ENCODE data around the gene TBC1D9B. TPM values are rescaled to one million over a fixed set of nuclear protein-coding genes. Genes with fewer than 3 reads are reported as not detected.
"Not testable (repeated sequence)": the region's sequence is repeated elsewhere in the genome, so short reads cannot be mapped to it uniquely, and the experiment has no call there.

TBC1D9B gene
- polyA plus RNA-seq, 2 donors = 44.8 to 69.5 TPM

DNA sequence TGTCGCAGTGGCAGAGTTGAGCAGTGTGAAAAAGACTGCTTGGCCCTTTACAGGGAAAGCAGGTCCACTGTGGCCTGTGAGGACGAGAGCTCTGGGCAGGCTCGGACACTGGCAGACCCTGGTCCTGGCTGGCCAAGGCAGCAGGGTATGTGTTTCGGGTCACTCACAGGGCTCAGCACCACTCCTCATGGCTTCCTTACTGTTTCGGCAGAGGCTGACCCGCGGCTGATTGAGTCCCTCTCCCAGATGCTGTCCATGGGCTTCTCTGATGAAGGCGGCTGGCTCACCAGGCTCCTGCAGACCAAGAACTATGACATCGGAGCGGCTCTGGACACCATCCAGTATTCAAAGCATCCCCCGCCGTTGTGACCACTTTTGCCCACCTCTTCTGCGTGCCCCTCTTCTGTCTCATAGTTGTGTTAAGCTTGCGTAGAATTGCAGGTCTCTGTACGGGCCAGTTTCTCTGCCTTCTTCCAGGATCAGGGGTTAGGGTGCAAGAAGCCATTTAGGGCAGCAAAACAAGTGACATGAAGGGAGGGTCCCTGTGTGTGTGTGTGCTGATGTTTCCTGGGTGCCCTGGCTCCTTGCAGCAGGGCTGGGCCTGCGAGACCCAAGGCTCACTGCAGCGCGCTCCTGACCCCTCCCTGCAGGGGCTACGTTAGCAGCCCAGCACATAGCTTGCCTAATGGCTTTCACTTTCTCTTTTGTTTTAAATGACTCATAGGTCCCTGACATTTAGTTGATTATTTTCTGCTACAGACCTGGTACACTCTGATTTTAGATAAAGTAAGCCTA, 71.3 kb downstream of the TBC1D9B start:
- Histone ChIP-seq H3K9me3 (ENCODE audit: control insufficient read depth in 2 of 2, insufficient read depth in 1 of 2, low read depth in 1 of 2, low read length in 1 of 2) (no peaks in the 10 kb centered on the region), H3K4me1 (ENCODE audit: control insufficient read depth in 2 of 2, insufficient read depth in 2 of 2, low read length in 1 of 2) (peaks cover 0 to 6% of the 10 kb centered on the region in 2 donors), H3K27me3 (ENCODE audit: control insufficient read depth in 1 of 2, insufficient read depth in 2 of 2, low read length in 2 of 2) (no peaks in the 10 kb centered on the region), H3K36me3 (ENCODE audit: control insufficient read depth in 2 of 2, insufficient read depth in 2 of 2, low read length in 1 of 2) (peaks cover 35 to 50% of the 10 kb centered on the region in 2 donors), H3K4me3 (ENCODE audit: low read depth in 1 of 2, low read length in 2 of 2) (no peak overlapping the region), H3K27ac (ENCODE audit: low read depth in 2 of 2, low read length in 1 of 2) (peak overlapping the region; percentile 30 to 45)
- 79 to 82% methylated on average over 19 of the region's 19 CpGs for WGBS, 2 donors

DNA sequence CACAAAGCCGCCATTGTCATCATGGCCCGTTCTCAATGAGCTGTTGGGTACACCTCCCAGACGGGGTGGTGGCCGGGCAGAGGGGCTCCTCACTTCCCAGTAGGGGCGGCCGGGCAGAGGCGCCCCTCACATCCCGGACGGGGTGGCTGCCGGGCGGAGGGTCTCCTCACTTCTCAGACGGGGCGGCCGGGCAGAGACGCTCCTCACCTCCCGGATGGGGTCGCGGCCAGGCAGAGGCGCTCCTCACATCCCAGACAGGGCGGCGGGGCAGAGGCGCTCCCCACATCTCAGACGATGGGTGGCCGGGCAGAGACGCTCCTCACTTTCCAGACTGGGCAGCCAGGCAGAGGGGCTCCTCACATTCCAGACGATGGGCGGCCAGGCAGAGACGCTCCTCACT, 72.8 kb downstream of the TBC1D9B start:
- H3K4me1 ChIP-seq (ENCODE audit: control insufficient read depth in 2 of 2, insufficient read depth in 2 of 2, low read length in 1 of 2); H3K4me3 ChIP-seq (ENCODE audit: low read depth in 1 of 2, low read length in 2 of 2); H3K27me3 ChIP-seq (ENCODE audit: control insufficient read depth in 1 of 2, insufficient read depth in 2 of 2, low read length in 2 of 2); H3K27ac ChIP-seq (ENCODE audit: low read depth in 2 of 2, low read length in 1 of 2); H3K9me3 ChIP-seq (ENCODE audit: control insufficient read depth in 2 of 2, insufficient read depth in 1 of 2, low read depth in 1 of 2, low read length in 1 of 2): not testable (repeated sequence)
- H3K36me3 ChIP-seq (ENCODE audit: control insufficient read depth in 2 of 2, insufficient read depth in 2 of 2, low read length in 1 of 2) = peaks cover 35 to 50% of the 10 kb centered on the region in 2 donors
- WGBS, 2 donors = 88 to 92% methylated on average over 17 to 25 of the region's 28 CpGs

DNA sequence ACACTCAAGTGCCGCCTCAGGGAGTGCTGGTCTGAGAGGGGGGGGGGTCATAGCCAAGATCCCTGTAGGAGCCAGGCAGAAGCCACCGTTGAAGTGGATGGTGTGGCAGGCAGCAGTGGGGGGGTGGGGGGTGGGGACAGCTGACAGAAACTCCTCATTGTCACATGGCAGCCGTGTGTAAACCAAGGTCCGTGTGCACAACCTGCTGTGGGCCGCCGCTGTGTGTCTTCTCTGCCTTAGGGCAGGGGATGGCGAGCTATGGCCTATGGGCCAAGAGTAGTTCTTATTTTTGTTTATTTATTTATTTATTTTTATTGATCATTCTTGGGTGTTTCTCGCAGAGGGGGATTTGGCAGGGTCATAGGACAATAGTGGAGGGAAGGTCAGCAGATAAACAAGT, 73.6 kb downstream of the TBC1D9B start:
- Histone ChIP-seq H3K27ac (ENCODE audit: low read depth in 2 of 2, low read length in 1 of 2) (no peak overlapping the region), H3K9me3 (ENCODE audit: control insufficient read depth in 2 of 2, insufficient read depth in 1 of 2, low read depth in 1 of 2, low read length in 1 of 2) (no peaks in the 10 kb centered on the region), H3K4me1 (ENCODE audit: control insufficient read depth in 2 of 2, insufficient read depth in 2 of 2, low read length in 1 of 2) (peaks cover 0 to 4% of the 10 kb centered on the region in 2 donors), H3K4me3 (ENCODE audit: low read depth in 1 of 2, low read length in 2 of 2) (no peak overlapping the region), H3K27me3 (ENCODE audit: control insufficient read depth in 1 of 2, insufficient read depth in 2 of 2, low read length in 2 of 2) (no peaks in the 10 kb centered on the region), H3K36me3 (ENCODE audit: control insufficient read depth in 2 of 2, insufficient read depth in 2 of 2, low read length in 1 of 2) (peaks cover 35 to 55% of the 10 kb centered on the region in 2 donors)
- WGBS, 2 donors = 81 to 90% methylated on average over 8 of the region's 8 CpGs

DNA sequence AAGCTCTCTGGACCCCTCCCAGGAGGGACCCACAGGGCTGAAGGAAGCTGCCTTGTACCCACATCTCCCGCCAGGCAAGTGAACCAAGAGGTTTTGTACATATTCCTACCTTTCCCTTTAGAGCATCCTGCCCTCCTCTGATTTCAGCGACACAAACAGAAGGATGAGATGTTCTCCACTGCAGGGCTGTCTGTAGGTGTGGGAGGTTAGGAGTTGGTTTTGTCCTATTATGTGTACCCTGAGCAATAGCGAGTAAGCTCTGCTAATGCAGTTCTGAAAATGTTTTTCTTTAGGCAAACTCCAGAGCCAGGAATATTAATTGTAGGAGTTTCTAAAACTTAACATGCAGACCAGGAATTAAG, 74.0 kb downstream of the TBC1D9B start:
- H3K4me3 ChIP-seq (ENCODE audit: low read depth in 1 of 2, low read length in 2 of 2) = no peak overlapping the region
- no peaks in the 10 kb centered on the region for H3K9me3 ChIP-seq (ENCODE audit: control insufficient read depth in 2 of 2, insufficient read depth in 1 of 2, low read depth in 1 of 2, low read length in 1 of 2)
- WGBS, 2 donors = 96% methylated on average over 3 of the region's 3 CpGs
- peaks cover 0 to 4% of the 10 kb centered on the region in 2 donors for H3K4me1 ChIP-seq (ENCODE audit: control insufficient read depth in 2 of 2, insufficient read depth in 2 of 2, low read length in 1 of 2)
- no peak overlapping the region for H3K27ac ChIP-seq (ENCODE audit: low read depth in 2 of 2, low read length in 1 of 2)
- no peaks in the 10 kb centered on the region for H3K27me3 ChIP-seq (ENCODE audit: control insufficient read depth in 1 of 2, insufficient read depth in 2 of 2, low read length in 2 of 2)
- peaks cover 35 to 59% of the 10 kb centered on the region in 2 donors for H3K36me3 ChIP-seq (ENCODE audit: control insufficient read depth in 2 of 2, insufficient read depth in 2 of 2, low read length in 1 of 2)

DNA sequence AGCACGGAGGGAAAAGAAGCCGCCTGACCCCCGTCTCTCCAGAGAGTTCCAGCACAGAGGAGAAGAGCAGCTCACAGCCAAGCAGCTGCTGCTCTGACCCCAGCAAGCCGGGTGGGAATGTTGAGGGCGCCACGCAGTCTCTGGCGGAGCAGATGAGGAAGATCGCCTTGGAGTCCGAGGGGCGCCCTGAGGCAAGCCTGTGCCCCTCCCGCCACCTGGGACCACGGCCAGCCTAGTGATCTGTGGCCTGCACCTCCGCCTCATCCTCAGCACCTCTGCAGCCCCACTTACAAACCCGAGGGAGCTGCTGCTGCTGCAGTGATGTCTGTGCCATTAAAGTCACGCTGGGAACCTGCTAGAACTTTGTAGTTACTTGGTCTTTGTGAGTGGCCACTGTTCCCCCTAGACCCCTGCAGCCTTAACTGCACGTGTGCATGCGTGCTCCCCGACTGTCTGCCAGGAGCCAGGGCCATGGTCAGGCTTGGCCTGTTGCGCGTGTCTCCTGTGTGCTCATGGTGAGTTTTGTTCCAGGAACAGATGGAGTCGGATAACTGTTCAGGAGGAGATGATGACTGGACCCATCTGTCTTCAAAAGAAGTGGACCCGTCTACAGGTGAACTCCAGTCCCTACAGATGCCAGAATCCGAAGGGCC, 74.5 kb downstream of the TBC1D9B start:
- H3K4me1 ChIP-seq (ENCODE audit: control insufficient read depth in 2 of 2, insufficient read depth in 2 of 2, low read length in 1 of 2) = peaks cover 0 to 4% of the 10 kb centered on the region in 2 donors
- no peaks in the 10 kb centered on the region for H3K27me3 ChIP-seq (ENCODE audit: control insufficient read depth in 1 of 2, insufficient read depth in 2 of 2, low read length in 2 of 2)
- no peak overlapping the region for H3K4me3 ChIP-seq (ENCODE audit: low read depth in 1 of 2, low read length in 2 of 2)
- WGBS, 2 donors = 83 to 87% methylated on average over 23 of the region's 23 CpGs
- H3K36me3 ChIP-seq (ENCODE audit: control insufficient read depth in 2 of 2, insufficient read depth in 2 of 2, low read length in 1 of 2) = peaks cover 33 to 58% of the 10 kb centered on the region in 2 donors
- H3K9me3 ChIP-seq (ENCODE audit: control insufficient read depth in 2 of 2, insufficient read depth in 1 of 2, low read depth in 1 of 2, low read length in 1 of 2) = no peaks in the 10 kb centered on the region
- no peak overlapping the region for H3K27ac ChIP-seq (ENCODE audit: low read depth in 2 of 2, low read length in 1 of 2)

DNA sequence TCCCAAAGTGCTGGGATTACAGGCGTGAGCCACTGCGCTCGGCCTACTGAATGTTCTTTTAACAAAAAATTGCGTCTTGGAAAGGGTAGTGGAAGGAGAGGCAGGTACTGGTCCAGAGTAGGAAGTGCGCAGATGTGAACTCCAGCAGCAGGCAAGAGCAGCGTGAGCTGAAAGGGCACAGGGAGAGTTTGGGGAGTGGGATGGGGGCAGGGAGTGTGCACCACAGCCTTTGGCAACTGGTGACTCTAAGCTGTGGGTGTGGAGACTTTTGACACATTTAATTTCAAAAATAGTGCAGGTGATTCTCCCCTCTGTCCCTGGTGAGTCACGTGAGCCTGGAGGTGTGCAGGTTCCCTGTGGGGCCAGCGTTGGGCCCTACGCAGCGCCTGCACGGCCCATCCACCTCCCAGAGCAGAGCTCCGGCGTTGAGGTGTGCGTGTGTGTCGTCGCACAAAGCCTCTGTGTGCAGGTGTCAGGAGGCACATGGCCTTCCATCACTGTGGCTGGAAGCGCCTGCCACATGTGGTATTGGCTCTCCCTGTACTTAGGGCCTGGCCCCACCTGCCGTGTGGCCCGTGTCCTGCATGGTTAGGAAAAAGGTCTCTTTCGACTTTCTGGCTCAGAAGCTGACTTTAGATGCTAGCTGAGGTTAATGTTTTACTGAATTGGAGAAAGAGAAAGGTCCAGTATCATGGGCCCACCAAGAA, 75.5 kb downstream of the TBC1D9B start:
- H3K27ac ChIP-seq (ENCODE audit: low read depth in 2 of 2, low read length in 1 of 2) = no peak overlapping the region
- no peaks in the 10 kb centered on the region for H3K27me3 ChIP-seq (ENCODE audit: control insufficient read depth in 1 of 2, insufficient read depth in 2 of 2, low read length in 2 of 2)
- WGBS, 2 donors = 91 to 93% methylated on average over 20 of the region's 20 CpGs
- H3K36me3 ChIP-seq (ENCODE audit: control insufficient read depth in 2 of 2, insufficient read depth in 2 of 2, low read length in 1 of 2) = peaks cover 23 to 49% of the 10 kb centered on the region in 2 donors
- no peak overlapping the region for H3K4me3 ChIP-seq (ENCODE audit: low read depth in 1 of 2, low read length in 2 of 2)
- no peaks in the 10 kb centered on the region for H3K9me3 ChIP-seq (ENCODE audit: control insufficient read depth in 2 of 2, insufficient read depth in 1 of 2, low read depth in 1 of 2, low read length in 1 of 2)
- peaks cover 0 to 4% of the 10 kb centered on the region in 2 donors for H3K4me1 ChIP-seq (ENCODE audit: control insufficient read depth in 2 of 2, insufficient read depth in 2 of 2, low read length in 1 of 2)

DNA sequence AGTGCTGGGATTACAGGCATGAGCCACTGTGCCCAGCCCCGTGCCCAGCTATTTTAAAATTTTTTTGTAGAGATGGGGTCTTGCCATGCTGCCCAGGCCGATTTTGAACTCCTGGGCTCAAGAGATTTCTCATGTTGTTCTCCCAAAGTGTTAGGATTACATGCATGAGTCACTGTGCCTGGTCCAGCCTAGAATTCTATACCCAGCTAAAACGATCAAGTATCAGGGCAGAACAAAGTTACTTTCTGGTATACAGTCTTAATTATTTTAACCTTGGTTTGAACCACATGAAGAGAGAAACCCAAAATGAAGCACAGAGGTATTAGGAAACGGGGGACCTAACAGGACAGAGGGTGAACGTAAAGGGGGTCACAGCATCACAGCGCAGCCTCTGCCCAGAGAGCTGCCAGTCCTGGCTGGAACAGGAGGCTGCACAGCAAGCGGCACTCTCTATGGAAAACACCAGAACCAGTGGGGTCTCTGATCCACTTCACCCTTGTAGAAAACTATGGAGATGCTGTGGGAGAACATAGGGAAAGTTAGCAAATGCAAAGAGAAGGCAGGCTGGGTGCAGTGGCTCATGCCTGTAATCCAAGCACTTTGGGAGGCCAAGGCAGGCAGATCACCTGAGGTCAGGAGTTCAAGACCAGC, 76.8 kb downstream of the TBC1D9B start:
- Histone ChIP-seq H3K9me3 (ENCODE audit: control insufficient read depth in 2 of 2, insufficient read depth in 1 of 2, low read depth in 1 of 2, low read length in 1 of 2) (no peaks in the 10 kb centered on the region), H3K27me3 (ENCODE audit: control insufficient read depth in 1 of 2, insufficient read depth in 2 of 2, low read length in 2 of 2) (no peaks in the 10 kb centered on the region), H3K4me1 (ENCODE audit: control insufficient read depth in 2 of 2, insufficient read depth in 2 of 2, low read length in 1 of 2) (peaks cover 0 to 4% of the 10 kb centered on the region in 2 donors), H3K4me3 (ENCODE audit: low read depth in 1 of 2, low read length in 2 of 2) (no peak overlapping the region), H3K36me3 (ENCODE audit: control insufficient read depth in 2 of 2, insufficient read depth in 2 of 2, low read length in 1 of 2) (peaks cover 19 to 43% of the 10 kb centered on the region in 2 donors), H3K27ac (ENCODE audit: low read depth in 2 of 2, low read length in 1 of 2) (no peak overlapping the region)
- WGBS, 2 donors = 95 to 96% methylated on average over 7 of the region's 7 CpGs

DNA sequence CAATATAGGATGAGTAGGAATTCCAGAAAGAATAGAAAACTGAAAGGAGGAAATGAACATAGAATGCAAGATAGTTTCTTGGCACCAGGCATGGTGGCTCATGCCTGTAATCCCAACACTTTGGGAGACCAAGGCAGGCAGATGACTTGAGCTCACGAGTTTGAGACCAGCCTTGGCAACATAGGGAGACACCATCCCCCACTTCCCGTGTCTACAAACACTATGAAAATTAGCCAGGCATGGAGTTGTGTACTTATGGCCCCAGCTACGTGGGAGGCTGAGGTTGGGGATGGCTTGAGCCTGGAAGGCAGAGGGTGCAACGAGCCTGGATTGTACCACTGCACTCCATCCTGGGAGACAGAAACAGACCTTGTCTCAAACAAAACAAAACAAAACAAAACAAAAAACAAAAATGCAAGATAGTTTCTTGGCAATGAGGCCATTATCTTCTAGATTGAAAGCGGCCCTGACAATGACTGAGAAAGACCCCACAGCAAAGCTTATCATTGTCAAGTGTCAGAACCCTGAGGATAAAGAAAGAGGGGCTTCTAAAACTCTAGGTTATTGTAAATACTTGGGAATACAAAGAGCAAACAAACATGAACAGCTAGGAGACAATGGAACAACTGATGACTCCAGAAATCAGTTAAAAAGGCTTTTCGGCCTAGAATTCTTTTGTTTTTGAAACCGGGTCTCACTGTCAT, 77.8 kb downstream of the TBC1D9B start:
- H3K4me1 ChIP-seq (ENCODE audit: control insufficient read depth in 2 of 2, insufficient read depth in 2 of 2, low read length in 1 of 2) = peaks cover 0 to 4% of the 10 kb centered on the region in 2 donors
- H3K27me3 ChIP-seq (ENCODE audit: control insufficient read depth in 1 of 2, insufficient read depth in 2 of 2, low read length in 2 of 2) = no peaks in the 10 kb centered on the region
- peaks cover 25 to 54% of the 10 kb centered on the region in 2 donors for H3K36me3 ChIP-seq (ENCODE audit: control insufficient read depth in 2 of 2, insufficient read depth in 2 of 2, low read length in 1 of 2)
- 84 to 90% methylated on average over 7 of the region's 7 CpGs for WGBS, 2 donors
- no peak overlapping the region for H3K27ac ChIP-seq (ENCODE audit: low read depth in 2 of 2, low read length in 1 of 2)
- no peaks in the 10 kb centered on the region for H3K9me3 ChIP-seq (ENCODE audit: control insufficient read depth in 2 of 2, insufficient read depth in 1 of 2, low read depth in 1 of 2, low read length in 1 of 2)
- H3K4me3 ChIP-seq (ENCODE audit: low read depth in 1 of 2, low read length in 2 of 2) = no peak overlapping the region
